Upper lobe of left lung (tissue), 6 donors: ENCODE results near the gene P4HA1. TPM values are rescaled to one million over a fixed set of nuclear protein-coding genes. Genes with fewer than 3 reads are reported as not detected.

Experiments used
- ATAC-seq, 2 donors: fragments of 200-7000 bp; cut with Tn5 transposase; one replicate each; pipeline ENCODE4 v1.9.1; 2022; ENCODE audit warnings: mild to moderate bottlenecking in 2 of 2, moderate library complexity in 2 of 2; ENCODE audit not compliant: low FRiP score in 2 of 2
- DNase-seq, 2 donors: peaks; one replicate each; pipeline ENCODE4 v3.0.0-alpha.2; 2019 to 2020
- H3K27ac ChIP-seq, 4 donors: fragments of 200-600 bp; sonication (generic); one replicate each; pipeline ENCODE4 v1.5.1; 2016 to 2019
- H3K27me3 ChIP-seq, 4 donors: fragments of 200-600 bp; sonication (generic); one replicate each; pipeline ENCODE4 v1.5.1; 2017 to 2019
- H3K36me3 ChIP-seq, 4 donors: fragments of 200-600 bp; sonication (generic); one replicate each; pipeline ENCODE4 v1.5.1; 2016 to 2019
- H3K4me1 ChIP-seq, 4 donors: fragments of 200-600 bp; sonication (generic); one replicate each; pipeline ENCODE4 v1.5.1; 2018 to 2019
- H3K4me3 ChIP-seq, 4 donors: fragments of 200-600 bp; sonication (generic); one replicate each; pipeline ENCODE4 v1.5.1; 2017 to 2019; ENCODE audit warnings: mild to moderate bottlenecking in 2 of 4, moderate library complexity in 1 of 4
- H3K9me3 ChIP-seq, 4 donors: fragments of 200-600 bp; sonication (generic); one replicate each; pipeline ENCODE4 v1.5.1; 2018 to 2019
- CTCF ChIP-seq, 6 experiments: fragments of 450-650 bp in 4 of 6; fragments of 200-600 bp in 2 of 6; sonication (generic) in 2 of 6; IDR thresholded peaks; one replicate each; pipeline ENCODE4 v1.5.1; 2016 to 2019; ENCODE audit warnings: antibody characterized with exemption in 6 of 6
- EP300 ChIP-seq, 4 donors: sonication (generic); formaldehyde crosslinking; IDR thresholded peaks; one replicate each; pipeline ENCODE4 v1.5.1; 2017; ENCODE audit warnings: antibody characterized with exemption in 4 of 4, control low read depth in 2 of 4
- POLR2A ChIP-seq, 4 donors: fragments of 450-650 bp; IDR thresholded peaks; one replicate each; pipeline ENCODE4 v1.5.1; 2016 to 2017; ENCODE audit warnings: antibody characterized with exemption in 4 of 4, mild to moderate bottlenecking in 2 of 4
- POLR2AphosphoS5 ChIP-seq, 2 donors: sonication (generic); formaldehyde crosslinking; IDR thresholded peaks; one replicate each; pipeline ENCODE4 v1.5.1; 2017; ENCODE audit warnings: antibody characterized with exemption in 2 of 2
- WGBS, 2 donors: methylation state at CpG; one replicate each; pipeline ENCODE4 v1.1.5; 2017 to 2018; 5-methylcytosine and 5-hydroxymethylcytosine counted together
- total RNA-seq, 6 donors: library from RNA; depleted of rRNA in 4 of 6; stranded (reverse); fragments of >200 nt in 4 of 6; gene quantifications; one replicate each; pipeline versions ENCODE4 v1.1.0 to v1.2.1, GENCODE V29; 2016 to 2021
- donor health status: DM: no; HTN: no; CAD: no; lungs with moderate emphysema.
- donor health status: DM: no; HTN: yes; CAD: no; lungs with severe emphysema.

Gene P4HA1
- total RNA-seq, 6 donors from 2014 or later: 13.4 to 50.0 (median 29.5) TPM

- H3K4me3 ChIP-seq: peak overlapping the region; percentile 59 to 81 (median 74)
- H3K9me3 ChIP-seq: no peaks in the 10 kb centered on the region
- peaks cover 10 to 25% (median 17%) of the 10 kb centered on the region in 4 donors for H3K4me1 ChIP-seq
- TF ChIP-seq EP300 (IDR thresholded peaks at IDR 0.05) (no peak), POLR2AphosphoS5 (IDR thresholded peaks at IDR 0.05) (peak in 1 of 2 donors; percentile 63), POLR2A (IDR thresholded peaks at IDR 0.05) (peak in 2 of 4 donors; percentile 30 to 47), CTCF (IDR thresholded peaks at IDR 0.05) (no peak)
- no peaks in the 10 kb centered on the region for H3K36me3 ChIP-seq
- no peaks in the 10 kb centered on the region for H3K27me3 ChIP-seq
- H3K27ac ChIP-seq: peak overlapping the region; percentile 91 to 98 (median 94)
- ATAC-seq: peak; percentile 74 to 84
- peak; percentile 79 to 88 for DNase-seq
- 0 to 1% methylated on average over 29 of the region's 29 CpGs for WGBS, 2 donors
These were observed 621 bp downstream of the P4HA1 start for GRCh38 chr10:73096041-73096448.

GRCh38 chr10:73095481-73096021 lies 1.1 kb downstream of the P4HA1 start:
- peaks cover 10 to 25% (median 17%) of the 10 kb centered on the region in 4 donors for H3K4me1 ChIP-seq
- no peaks in the 10 kb centered on the region for H3K36me3 ChIP-seq
- no peaks in the 10 kb centered on the region for H3K9me3 ChIP-seq
- TF ChIP-seq POLR2A (IDR thresholded peaks at IDR 0.05) (no peak), POLR2AphosphoS5 (IDR thresholded peaks at IDR 0.05) (peak in 1 of 2 donors; percentile 56), CTCF (IDR thresholded peaks at IDR 0.05) (no peak), EP300 (IDR thresholded peaks at IDR 0.05) (no peak)
- peak in 1 of 2 donors; percentile 65 for DNase-seq
- ATAC-seq: peak in 1 of 2 donors; percentile 48
- peak overlapping the region; percentile 59 to 81 (median 74) for H3K4me3 ChIP-seq
- WGBS, 2 donors: 0 to 1% methylated on average over 14 of the region's 14 CpGs
- H3K27ac ChIP-seq: peak overlapping the region; percentile 91 to 98 (median 94)
- no peaks in the 10 kb centered on the region for H3K27me3 ChIP-seq

- H3K27me3 ChIP-seq: no peaks in the 10 kb centered on the region
- H3K4me3 ChIP-seq: peak overlapping the region; percentile 59 to 81 (median 74)
- TF ChIP-seq CTCF (IDR thresholded peaks at IDR 0.05): no peak
- no peak for TF ChIP-seq EP300 (IDR thresholded peaks at IDR 0.05)
- TF ChIP-seq POLR2A (IDR thresholded peaks at IDR 0.05): no peak
- TF ChIP-seq POLR2AphosphoS5 (IDR thresholded peaks at IDR 0.05): no peak
- ATAC-seq: no peak
- no peaks in the 10 kb centered on the region for H3K9me3 ChIP-seq
- H3K4me1 ChIP-seq: peaks cover 10 to 25% (median 17%) of the 10 kb centered on the region in 4 donors
- no peak for DNase-seq
- WGBS, 2 donors: 2 to 7% methylated on average over 5 of the region's 5 CpGs
- peak overlapping the region; percentile 91 to 98 (median 94) for H3K27ac ChIP-seq
- H3K36me3 ChIP-seq: no peaks in the 10 kb centered on the region
These were observed 1.6 kb downstream of the P4HA1 start for GRCh38 chr10:73094986-73095480.

- H3K9me3 ChIP-seq: no peaks in the 10 kb centered on the region
- no peak for ATAC-seq
- WGBS, 2 donors: 46 to 68% methylated on average over 2 of the region's 2 CpGs
- peak overlapping the region in 3 of 4 donors; percentile 67 to 81 (median 80) for H3K4me3 ChIP-seq
- H3K4me1 ChIP-seq: peaks cover 10 to 25% (median 17%) of the 10 kb centered on the region in 4 donors
- no peak for DNase-seq
- TF ChIP-seq EP300 (IDR thresholded peaks at IDR 0.05): no peak
- no peak for TF ChIP-seq POLR2AphosphoS5 (IDR thresholded peaks at IDR 0.05)
- no peak for TF ChIP-seq POLR2A (IDR thresholded peaks at IDR 0.05)
- no peak for TF ChIP-seq CTCF (IDR thresholded peaks at IDR 0.05)
- no peaks in the 10 kb centered on the region for H3K27me3 ChIP-seq
- no peaks in the 10 kb centered on the region for H3K36me3 ChIP-seq
- peak overlapping the region in 1 of 4 donors; percentile 98 for H3K27ac ChIP-seq
These were observed 2.5 kb downstream of the P4HA1 start for GRCh38 chr10:73093922-73094850.
